Keratinocyte (primary cell): ENCODE measurements around the gene SCML2. TPM values are rescaled to one million over a fixed set of nuclear protein-coding genes. Genes with fewer than 3 reads are reported as not detected.

ENCODE experiments used
- DNase-seq: peaks from one replicate; pipeline ENCODE4 v3.0.0-alpha.2; 2011; ENCODE audit warnings: low read depth, missing footprints, low spot score
- FAIRE-seq: peaks from 2 replicates; lab custom pipeline; 2011; peaks lifted over from hg19 to GRCh38; lab: Jason Lieb, UNC
- H2AFZ ChIP-seq: 2 replicates; pipeline ENCODE4 v1.6.0; 2012; ENCODE audit warnings: low read length, control low read depth, inconsistent platforms; ENCODE audit not compliant: control insufficient read depth
- H3K27ac ChIP-seq: 2 replicates; pipeline ENCODE4 v1.5.1; 2011; ENCODE audit warnings: low read length; ENCODE audit not compliant: control insufficient read depth, insufficient read depth
- H3K27me3 ChIP-seq: 3 replicates; pipeline ENCODE4 v1.6.0; 2011; ENCODE audit warnings: low read length; ENCODE audit not compliant: control insufficient read depth, insufficient read depth; ENCODE audit errors: extremely low read depth
- H3K36me3 ChIP-seq, 2 experiments: 2 replicates in 1 of 2; 3 replicates in 1 of 2; pipeline ENCODE4 v1.5.1; 2011; ENCODE audit warnings: low read length in 2 of 2, mild to moderate bottlenecking in 1 of 2; ENCODE audit not compliant: control insufficient read depth in 2 of 2, insufficient read depth in 2 of 2; ENCODE audit errors: extremely low read depth in 1 of 2
- H3K4me1 ChIP-seq: 3 replicates; pipeline ENCODE4 v1.5.1; 2011; ENCODE audit warnings: low read length; ENCODE audit not compliant: control insufficient read depth, insufficient read depth; ENCODE audit errors: extremely low read depth
- H3K4me2 ChIP-seq: 3 replicates; pipeline ENCODE4 v1.6.0; 2011; ENCODE audit warnings: low read depth, low read length; ENCODE audit not compliant: control insufficient read depth, insufficient read depth; ENCODE audit errors: extremely low read depth
- H3K4me3 ChIP-seq, 3 experiments: fragments of 200-600 bp in 1 of 3; sonication (generic) in 1 of 3; 2 replicates in 2 of 3; 3 replicates in 1 of 3; pipeline ENCODE4 v1.5.1; 2011 to 2016; ENCODE audit warnings: low read length in 3 of 3, mild to moderate bottlenecking in 3 of 3, control low read depth in 2 of 3, inconsistent platforms in 1 of 3, low read depth in 1 of 3, mixed read lengths in 1 of 3, mixed run types in 1 of 3, moderate library complexity in 1 of 3; ENCODE audit not compliant: control insufficient read depth in 2 of 3, insufficient read depth in 2 of 3; ENCODE audit errors: extremely low read depth in 1 of 3
- H3K79me2 ChIP-seq: 2 replicates; pipeline ENCODE4 v1.6.0; 2012; ENCODE audit warnings: low read length; ENCODE audit not compliant: control insufficient read depth, insufficient read depth
- H3K9ac ChIP-seq: 3 replicates; pipeline ENCODE4 v1.6.0; 2011; ENCODE audit warnings: low read length; ENCODE audit not compliant: control insufficient read depth, insufficient read depth; ENCODE audit errors: extremely low read depth
- H3K9me1 ChIP-seq: 3 replicates; pipeline ENCODE4 v1.6.0; 2011; ENCODE audit warnings: low read length; ENCODE audit not compliant: control insufficient read depth, insufficient read depth; ENCODE audit errors: extremely low read depth
- H3K9me3 ChIP-seq: 2 replicates; pipeline ENCODE4 v1.5.1; 2012; ENCODE audit warnings: low read depth, low read length; ENCODE audit not compliant: control insufficient read depth
- H4K20me1 ChIP-seq: 3 replicates; pipeline ENCODE4 v1.6.0; 2011; ENCODE audit warnings: low read length; ENCODE audit not compliant: control insufficient read depth, insufficient read depth; ENCODE audit errors: extremely low read depth
- CTCF ChIP-seq, 3 experiments: IDR thresholded peaks in 1 of 3; conservative IDR thresholded peaks in 1 of 3; optimal IDR thresholded peaks in 1 of 3; 2 replicates in 2 of 3; 3 replicates in 1 of 3; pipeline versions ENCODE3 to v1.5.1; 2011; ENCODE audit warnings: low read length in 3 of 3, mild to moderate bottlenecking in 3 of 3, moderate library complexity in 2 of 3, control low read depth in 1 of 3, inconsistent platforms in 1 of 3; ENCODE audit not compliant: insufficient read depth in 2 of 3; ENCODE audit errors: extremely low read depth in 1 of 3
- EZH2 ChIP-seq: IDR thresholded peaks from one replicate; pipeline ENCODE4 v1.6.1; 2012; ENCODE audit warnings: inconsistent platforms, mild to moderate bottlenecking, low read length, moderate library complexity
- dilution Hi-C: fragments of 300-500 bp; cut with MboI; formaldehyde crosslinking; loops from one replicate; pipeline ENCODE4 v1.7.0; 2020; ENCODE audit warnings: low sequenced_read_pairs; ENCODE audit not compliant: extremely low pct_ligation_motif_present
- polyA plus RNA-seq, 5 experiments: library from polyadenylated mRNA; depleted of rRNA in 3 of 5; stranded (reverse) in 3 of 5; stranded (forward) in 1 of 5; unstranded in 1 of 5; fragments of >200 nt; gene quantifications; 1 replicate in 1 of 5; 2 replicates in 3 of 5; 3 replicates in 1 of 5; pipeline versions ENCODE4 v1.2.1 to v1.2.3, GENCODE V29; 2011 to 2012; ENCODE audit warnings: missing spikeins in 2 of 5, low read depth in 1 of 5, low replicate concordance in 1 of 5

SCML2 gene
- polyA plus RNA-seq, 1 donor (not counting 4 experiments of a cell fraction or from before 2014, with no cell fraction given): 0.64 TPM

- dilution Hi-C loops: no loop called here
Observed at GRCh38 chrX:18206657-18207056, 147.8 kb downstream of the SCML2 start.

GRCh38 chrX:18203631-18204030 is 150.9 kb downstream of the SCML2 start:
- H3K79me2 ChIP-seq: no peaks in the 10 kb centered on the region
- H3K27me3 ChIP-seq: no peaks in the 10 kb centered on the region
- no peak overlapping the region for H3K4me2 ChIP-seq
- no peaks in the 10 kb centered on the region for H4K20me1 ChIP-seq
- no peaks in the 10 kb centered on the region for H3K36me3 ChIP-seq
- H3K4me1 ChIP-seq: no peaks in the 10 kb centered on the region
- H3K9me3 ChIP-seq: no peaks in the 10 kb centered on the region
- DNase-seq: no peak
- no peak overlapping the region for H3K27ac ChIP-seq
- dilution Hi-C loops: no loop called here
- TF ChIP-seq CTCF (optimal IDR thresholded peaks at IDR 0.05 in 1 of 3, IDR thresholded peaks at IDR 0.05 in 1 of 3, conservative IDR thresholded peaks at IDR 0.05 in 1 of 3; ENCODE audit: extremely low read depth in 1 of 3, insufficient read depth in 2 of 3, low read length in 3 of 3) (no peak), EZH2 (no peak)
- no peak overlapping the region for H3K9ac ChIP-seq
- H3K4me3 ChIP-seq: no peak overlapping the region
- no peak for FAIRE-seq
- no peaks in the 10 kb centered on the region for H3K9me1 ChIP-seq
- no peak overlapping the region for H2AFZ ChIP-seq

More at GRCh38 chrX:18206657-18207056, 147.8 kb downstream of the SCML2 start:
- H3K9me1 ChIP-seq: no peaks in the 10 kb centered on the region
- no peak overlapping the region for H3K4me3 ChIP-seq
- H3K4me2 ChIP-seq: no peak overlapping the region
- no peaks in the 10 kb centered on the region for H3K79me2 ChIP-seq
- no peaks in the 10 kb centered on the region for H3K9me3 ChIP-seq
- H3K27me3 ChIP-seq: no peaks in the 10 kb centered on the region
- no peaks in the 10 kb centered on the region for H3K36me3 ChIP-seq
- FAIRE-seq: no peak
- H3K9ac ChIP-seq: no peak overlapping the region
- H2AFZ ChIP-seq: no peak overlapping the region
- H4K20me1 ChIP-seq: no peaks in the 10 kb centered on the region
- no peak overlapping the region for H3K27ac ChIP-seq
- TF ChIP-seq CTCF (optimal IDR thresholded peaks at IDR 0.05 in 1 of 3, IDR thresholded peaks at IDR 0.05 in 1 of 3, conservative IDR thresholded peaks at IDR 0.05 in 1 of 3; ENCODE audit: extremely low read depth in 1 of 3, insufficient read depth in 2 of 3, low read length in 3 of 3) (no peak), EZH2 (no peak)
- H3K4me1 ChIP-seq: no peaks in the 10 kb centered on the region
- DNase-seq: no peak
